Activated gamma-delta T cell (primary cell): ENCODE data around the gene TBC1D32.
"Not testable (repeated sequence)": the region's sequence is repeated elsewhere in the genome, so short reads cannot be mapped to it uniquely, and the experiment has no call there.

Source experiments
- DNase-seq: peaks from one replicate; lab custom pipeline; 2025; lab: John Stamatoyannopoulos, UW

The TBC1D32 gene

DNA sequence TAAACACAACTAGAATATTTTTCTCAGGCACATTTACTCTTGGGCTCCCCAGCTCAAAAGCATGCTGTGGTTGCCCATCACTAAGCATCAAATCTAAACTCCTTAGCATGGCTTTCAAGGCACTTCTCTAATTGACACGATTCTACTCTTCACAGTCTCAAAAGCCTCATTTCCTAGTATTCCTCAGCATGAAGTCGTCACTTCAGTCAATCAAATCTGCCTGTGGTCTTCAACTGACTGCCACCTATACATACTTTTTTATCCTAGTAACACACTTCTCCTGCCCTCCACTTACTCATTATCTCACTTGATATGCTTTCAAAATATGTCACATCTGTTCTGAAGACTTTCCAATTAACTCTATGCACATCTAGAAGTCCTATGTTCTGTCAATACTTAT is 110.3 kb downstream of the TBC1D32 start:
- no peak for DNase-seq

DNA sequence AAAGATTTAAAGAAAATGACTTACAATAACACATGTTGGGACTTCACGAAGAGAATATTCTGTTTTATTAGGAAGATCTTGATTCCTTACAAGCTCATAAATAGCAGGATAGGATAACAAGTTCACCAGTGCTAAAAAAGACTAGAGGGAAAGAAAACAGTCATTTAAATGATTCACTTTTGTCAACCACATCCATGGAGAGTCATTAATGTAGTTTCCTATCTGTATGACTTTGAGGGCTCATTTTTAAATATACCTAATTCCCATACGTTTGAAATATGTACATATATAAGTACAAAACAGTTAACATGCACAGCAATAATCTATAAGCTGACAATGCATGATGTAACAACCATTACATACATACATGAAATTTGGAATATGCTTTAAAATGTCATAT is 111.1 kb downstream of the TBC1D32 start:
- DNase-seq: no peak

DNA sequence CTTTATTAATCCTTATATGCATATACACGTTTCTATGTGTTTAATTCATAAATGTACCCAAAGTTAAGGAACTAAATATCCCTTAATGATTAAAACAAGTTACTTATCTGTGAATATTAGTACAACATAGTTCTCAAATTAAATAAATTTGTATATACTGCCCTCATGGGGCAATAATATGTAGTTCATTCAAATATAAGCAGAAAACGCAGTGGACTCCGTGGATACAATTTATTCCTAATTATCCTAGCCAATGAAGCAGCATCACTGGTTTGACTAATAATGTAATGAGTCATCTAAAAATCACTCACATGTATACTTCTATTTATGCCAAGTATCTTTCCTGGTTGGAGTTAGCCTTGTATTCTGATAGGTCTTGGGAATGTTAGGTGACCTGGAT is 111.6 kb downstream of the TBC1D32 start:
- no peak for DNase-seq

DNA sequence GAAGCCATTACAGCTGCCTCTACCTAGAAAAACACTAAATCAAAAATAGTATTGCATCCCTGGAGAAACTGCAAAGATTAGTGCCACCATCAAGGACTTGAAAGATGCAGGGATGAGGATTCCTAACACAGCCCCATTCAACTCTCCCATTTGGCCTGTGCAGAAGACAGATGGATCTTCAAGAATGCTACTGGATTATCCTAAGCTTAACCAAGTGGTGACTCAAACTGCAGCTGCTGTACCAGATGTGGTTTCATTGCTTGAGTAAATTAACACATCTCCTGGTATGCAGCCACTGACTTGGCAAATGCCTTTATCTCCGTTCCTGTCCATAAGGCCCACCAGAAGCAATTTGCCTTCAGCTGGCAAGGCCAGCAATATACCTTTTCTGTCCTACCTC is 117.4 kb downstream of the TBC1D32 start:
- no peak for DNase-seq

DNA sequence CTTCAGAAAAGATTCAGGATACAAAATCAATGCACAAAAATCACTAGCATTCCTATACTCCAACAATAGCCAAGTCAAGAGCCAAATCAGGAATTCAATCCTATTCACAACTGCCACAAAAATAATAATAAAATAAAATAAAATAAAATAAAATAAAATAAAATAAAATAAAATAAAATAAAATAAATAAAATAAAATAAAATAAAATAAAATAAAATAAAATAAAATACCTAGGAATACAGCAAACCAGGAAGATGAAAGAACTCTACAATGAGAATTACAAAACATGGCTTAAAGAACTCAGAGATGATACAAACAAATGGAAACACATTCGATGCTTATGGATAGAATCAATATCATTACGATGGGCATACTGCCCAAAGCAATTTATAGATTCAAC is 120.9 kb downstream of the TBC1D32 start:
- not testable (repeated sequence) for DNase-seq

DNA sequence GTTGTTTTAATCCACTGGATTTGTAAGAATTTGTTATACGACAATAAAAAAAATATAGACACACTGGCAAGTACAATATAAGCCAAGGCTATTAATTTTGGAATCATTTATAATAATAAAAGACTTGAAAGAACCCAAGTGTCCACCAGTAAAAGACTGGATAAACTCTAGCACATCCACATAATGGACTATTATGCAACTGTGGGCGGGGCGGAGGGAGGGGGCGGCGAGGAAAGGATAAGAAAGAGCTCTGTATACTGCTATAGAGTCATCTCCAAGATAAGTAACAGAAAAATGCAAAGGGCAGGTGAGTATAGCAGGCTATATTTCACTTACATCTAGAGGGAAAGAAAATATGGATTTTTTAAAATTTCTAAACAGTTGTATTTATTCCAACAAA is 123.3 kb downstream of the TBC1D32 start:
- DNase-seq: no peak

DNA sequence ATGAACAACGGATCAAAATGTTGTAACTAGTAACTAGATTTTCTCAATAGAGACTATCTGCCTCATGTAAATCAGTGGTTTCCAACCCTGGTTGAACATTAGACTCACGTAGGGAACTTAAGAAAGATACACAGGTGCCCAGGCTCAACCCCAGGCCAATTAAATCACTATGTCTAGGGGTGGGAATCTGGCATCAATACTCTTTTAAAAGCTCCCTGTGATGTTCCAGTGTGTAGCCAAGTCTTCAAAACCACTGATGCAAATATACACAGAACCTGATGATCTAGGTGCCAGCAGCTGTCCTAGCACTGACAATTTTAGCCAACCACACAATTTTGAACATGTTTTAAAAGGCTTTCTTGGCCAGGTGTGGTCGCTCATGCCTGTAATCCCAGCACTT is 128.7 kb downstream of the TBC1D32 start:
- DNase-seq: no peak

DNA sequence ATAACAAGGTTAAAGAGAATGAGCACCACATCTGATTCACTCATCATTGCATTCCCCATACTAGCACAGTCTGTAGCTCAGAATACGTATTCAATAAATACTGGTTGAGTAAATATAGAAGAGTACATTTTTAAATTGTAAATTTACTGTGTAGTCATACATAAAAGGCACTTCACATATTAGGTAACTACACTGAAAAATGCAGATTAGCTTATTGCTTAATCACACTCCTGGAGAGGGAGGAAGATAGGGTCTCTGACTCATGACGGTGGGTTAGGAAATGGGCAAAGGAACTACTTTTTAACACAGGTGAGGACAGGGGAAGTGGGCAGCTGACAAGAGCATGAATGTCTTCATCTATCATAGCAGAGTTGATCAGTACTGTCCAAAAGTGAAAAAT is 133.2 kb downstream of the TBC1D32 start:
- no peak for DNase-seq

DNA sequence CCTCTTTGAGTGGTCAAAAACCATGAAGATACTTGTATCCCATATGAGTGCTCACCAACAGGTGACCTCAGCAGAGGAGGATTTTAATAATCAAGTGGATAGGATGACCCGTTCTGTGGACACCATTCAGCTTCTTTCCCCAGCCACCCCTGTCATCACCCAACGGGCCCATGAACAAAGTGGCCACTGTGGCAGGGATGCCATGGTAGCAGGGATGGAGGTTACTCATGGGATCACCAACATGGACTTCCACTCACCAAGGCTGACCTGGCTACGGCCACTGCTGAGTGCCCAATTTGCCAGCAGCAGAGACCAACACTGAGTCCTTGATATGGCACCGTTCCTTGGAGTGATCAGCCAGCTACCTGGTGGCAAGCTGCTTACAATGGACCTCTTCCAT is 138.2 kb downstream of the TBC1D32 start:
- not testable (repeated sequence) for DNase-seq

DNA sequence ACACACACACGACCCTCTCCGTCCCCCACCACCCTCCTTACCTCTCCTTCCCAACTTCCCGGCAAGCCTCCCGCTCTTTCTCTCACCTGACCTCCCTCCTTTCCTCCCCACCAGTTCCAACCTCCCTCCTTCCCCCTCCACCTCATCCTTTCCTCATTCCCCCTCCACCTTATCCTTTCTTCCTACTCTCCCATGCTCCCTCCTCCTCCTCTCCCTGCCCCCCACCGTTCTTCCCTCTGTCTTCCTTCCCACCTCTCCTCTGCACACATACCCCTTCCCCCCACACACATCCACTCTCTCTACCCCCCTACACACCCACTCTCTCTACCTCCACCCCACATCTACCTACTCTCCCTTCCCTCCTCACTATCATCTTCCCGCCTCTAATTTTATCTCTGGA is 144.2 kb downstream of the TBC1D32 start:
- DNase-seq: no peak

DNA sequence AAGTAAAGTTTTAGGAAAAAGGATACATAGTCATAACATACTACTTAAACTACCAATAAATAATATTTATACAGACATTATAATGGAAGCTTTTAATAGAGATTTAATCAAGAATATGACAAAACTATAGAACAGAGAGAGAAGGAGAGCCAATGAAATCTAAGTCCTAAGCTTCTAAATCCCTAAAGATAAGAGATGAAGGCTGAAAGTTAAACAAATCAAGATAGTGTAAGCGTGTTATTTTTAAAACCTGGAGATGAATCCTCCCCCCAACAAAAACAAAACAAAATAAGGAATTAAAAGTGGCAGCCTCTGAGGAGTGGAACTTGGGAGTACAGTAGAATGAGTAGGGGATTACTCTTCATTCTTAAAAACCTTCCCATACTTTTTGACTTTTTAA is 145.9 kb downstream of the TBC1D32 start:
- no peak for DNase-seq

DNA sequence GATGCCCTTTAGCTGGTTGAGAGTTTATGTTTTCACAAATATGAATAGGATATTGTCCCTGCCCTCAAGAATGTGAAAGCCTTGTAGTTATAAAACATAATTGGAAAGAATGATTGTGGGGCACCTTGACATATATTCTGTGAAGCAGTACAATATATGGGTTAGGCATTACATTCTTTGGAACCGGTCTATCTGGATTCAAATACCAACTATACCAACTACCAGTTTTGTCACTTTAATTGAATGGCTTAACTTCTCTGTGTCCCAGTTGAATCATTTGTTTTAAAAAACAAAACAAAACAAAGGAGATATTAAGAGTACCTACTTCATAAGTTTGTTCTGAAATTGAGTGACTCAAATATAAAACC is 146.5 kb downstream of the TBC1D32 start:
- DNase-seq: no peak

DNA sequence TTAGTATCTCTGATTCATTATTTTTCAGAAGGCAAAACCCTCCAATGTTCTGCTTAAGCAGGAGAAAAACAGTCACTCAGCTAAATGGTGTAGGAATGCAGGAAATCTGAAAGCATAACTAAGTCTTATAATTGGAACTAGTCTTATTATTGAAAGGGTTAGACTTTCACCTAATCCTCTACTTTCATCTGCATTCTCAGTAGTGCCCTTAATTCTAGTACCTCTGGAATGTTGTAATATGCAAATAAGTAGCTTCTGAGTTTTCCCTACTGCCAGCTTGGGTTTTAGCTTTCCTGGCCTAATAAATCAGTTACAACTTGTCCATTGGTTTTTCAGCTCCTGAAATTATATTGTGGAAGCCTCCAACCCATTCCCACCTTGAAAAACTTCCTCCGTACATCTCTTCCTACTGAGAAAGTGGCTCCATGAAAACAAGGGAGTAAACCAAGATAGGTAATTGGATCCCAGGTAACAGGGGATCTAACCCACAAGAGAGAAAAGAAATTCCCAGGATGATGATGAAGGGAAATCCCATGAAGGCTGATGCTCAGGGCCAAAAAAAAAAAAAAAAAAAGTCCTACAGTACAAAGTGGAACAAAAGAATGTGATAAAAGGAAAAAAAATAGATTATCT is 147.0 kb downstream of the TBC1D32 start:
- DNase-seq: no peak

DNA sequence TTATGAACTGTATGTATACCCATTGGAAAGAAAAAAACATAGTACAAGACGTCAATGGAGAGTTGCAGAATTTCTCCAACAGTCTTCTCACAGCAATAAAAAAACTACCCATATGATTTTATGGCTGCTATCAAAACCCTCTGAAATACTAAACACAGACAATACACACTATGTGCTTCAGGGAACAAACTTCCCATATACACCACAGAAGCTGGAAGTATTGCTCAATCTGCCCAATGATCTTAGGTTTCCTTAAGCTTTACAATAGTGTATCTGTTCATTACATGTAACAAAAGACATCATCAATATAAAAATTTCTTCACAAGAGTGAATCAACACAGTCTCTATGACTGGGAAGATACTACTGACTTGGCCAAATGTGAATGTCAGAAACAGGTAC is 150.5 kb downstream of the TBC1D32 start:
- DNase-seq: no peak

DNA sequence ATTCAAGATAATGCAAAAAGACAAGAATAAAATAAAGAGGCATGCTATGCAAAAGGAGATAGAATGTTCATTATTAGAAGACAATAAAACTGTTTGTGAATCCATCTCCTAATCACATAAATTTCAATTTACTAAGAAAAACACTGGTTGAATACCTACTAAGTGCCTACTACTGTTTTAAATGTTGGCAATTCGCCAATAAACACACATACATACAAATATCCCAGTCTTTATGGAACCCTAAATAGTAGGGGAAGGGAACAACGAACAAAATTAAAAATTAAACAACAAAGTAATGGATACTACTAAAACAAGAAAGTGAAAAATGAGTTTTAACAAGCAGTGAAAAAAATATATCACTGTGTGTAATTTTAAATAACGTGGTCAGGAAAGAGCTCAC is 158.5 kb downstream of the TBC1D32 start:
- no peak for DNase-seq

DNA sequence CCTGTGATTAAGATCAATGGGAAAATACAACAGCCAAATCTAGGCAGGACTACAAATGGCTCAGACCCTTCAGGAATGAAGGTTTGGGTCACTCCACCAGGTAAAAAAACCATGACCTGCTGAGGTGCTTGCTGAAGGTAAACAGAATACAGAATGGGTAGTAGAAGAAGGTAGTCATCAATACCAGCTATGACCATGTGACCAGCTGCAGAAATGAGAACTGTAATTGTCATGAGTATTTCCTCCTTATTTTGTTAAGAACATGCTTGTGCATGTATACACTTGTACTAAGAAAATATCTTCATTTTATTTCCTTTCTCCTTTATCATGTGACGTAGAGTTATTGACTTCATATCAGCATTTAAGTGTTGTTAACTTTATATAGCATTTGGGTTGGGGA is 161.8 kb downstream of the TBC1D32 start:
- not testable (repeated sequence) for DNase-seq

DNA sequence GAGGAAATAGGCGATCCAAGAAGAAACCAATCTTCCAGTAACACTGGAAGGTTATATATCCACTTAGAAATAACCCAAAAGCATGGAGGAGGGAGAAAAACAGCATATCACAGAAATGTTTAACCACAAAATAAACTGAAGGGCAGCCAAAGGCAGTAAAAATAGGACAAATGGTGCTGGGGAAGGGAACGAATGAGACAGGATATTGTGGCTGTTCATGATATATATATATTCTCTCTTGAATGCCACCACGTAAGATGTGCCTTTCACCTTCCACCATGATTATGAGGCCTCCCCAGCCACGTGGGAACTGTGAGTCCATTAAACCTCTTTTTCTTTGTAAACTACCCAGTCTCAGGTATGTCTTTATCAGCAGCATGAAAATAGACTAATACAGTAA is 162.4 kb downstream of the TBC1D32 start:
- DNase-seq: no peak

DNA sequence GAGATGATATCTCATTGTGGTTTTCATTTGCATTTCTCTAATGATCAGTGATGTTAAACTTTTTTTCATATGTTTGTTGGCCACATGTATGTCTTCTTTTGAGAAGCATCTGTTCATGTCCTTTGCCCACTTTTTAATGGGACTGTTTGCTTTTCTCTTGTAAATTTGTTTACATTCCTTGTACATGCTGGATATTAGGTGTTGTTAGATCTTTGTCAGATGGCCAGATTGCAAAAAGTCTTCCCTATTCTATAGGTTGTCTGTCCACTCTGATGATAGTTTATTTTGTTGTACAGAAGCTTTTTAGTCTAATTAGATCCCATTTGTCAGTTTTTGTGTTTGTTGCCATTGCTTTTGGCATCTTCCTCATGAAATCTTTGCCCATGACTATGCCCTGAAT is 172.4 kb downstream of the TBC1D32 start:
- DNase-seq: no peak

DNA sequence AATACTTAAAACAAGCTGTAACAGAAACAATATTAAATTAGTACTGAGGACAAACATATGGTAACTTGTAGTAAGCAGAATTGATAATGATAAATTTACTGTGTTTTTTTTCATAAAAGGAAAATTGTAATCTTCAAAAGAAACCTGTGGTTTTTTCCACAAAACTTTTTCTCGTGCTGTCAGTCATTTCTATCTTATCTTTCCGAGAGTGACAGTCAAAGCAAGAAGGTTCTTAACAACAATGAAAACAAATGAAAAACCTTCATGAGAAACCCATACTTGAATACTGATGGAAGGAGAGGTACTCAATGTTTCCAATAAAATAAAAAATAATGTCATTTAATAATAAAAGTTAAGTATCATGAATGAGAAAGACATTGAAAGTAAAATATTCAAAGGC is 174.0 kb downstream of the TBC1D32 start:
- no peak for DNase-seq

DNA sequence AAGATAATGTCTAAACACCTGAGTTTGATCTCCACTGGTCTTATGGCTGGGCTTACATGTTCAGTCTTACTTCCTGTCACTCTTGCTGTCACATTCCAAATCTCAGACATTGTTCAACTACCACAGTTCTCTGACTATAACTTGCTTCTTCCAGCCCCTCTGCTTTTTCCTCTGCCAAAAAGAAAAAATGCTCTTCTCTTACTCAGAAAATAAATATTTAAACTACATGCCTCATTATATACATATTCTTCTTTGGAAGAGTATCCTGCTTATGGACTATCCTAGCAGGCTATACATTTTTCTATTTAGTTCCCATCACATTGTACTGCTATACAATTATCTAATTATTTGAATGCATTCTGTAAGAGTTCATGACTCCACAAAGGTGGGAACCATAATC is 175.4 kb downstream of the TBC1D32 start:
- no peak for DNase-seq

DNA sequence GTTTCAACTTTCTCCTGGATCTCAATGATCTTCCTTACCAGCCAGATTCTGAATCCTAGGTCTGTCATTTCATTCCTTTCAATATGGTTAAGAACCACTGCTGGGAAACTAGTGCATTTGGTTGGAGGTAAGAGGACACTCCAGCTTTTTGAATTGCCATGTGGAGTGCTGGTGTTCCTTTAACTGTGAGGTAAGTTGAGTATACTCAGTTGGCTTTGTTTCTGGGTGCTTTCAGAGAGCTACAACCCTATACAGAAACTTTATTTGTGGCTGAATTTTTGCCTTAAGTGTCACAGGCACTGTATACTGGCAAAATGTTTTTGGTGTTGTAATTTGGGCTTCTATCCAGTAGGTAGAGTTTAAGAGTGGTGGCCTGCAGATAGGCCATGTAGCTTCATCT is 175.8 kb downstream of the TBC1D32 start:
- no peak for DNase-seq

DNA sequence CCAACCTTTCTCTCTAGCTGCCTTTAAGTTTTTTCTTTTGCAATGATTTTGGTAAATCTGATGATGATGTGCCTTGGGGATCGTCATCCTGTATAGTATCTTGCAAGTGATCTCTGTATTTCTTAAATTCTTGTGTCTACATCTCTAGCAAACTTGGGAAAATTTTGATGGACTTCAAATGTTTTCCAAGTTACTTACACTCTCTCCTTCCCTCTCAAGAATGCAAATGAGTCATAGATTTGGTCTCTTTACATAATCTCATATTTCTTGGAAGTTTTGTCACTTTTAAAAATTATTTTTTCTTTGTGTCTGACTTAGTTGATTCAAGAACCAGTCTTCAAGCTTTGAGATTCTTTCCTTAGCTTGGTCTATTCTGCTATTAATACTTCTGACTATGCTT is 176.4 kb downstream of the TBC1D32 start:
- no peak for DNase-seq

DNA sequence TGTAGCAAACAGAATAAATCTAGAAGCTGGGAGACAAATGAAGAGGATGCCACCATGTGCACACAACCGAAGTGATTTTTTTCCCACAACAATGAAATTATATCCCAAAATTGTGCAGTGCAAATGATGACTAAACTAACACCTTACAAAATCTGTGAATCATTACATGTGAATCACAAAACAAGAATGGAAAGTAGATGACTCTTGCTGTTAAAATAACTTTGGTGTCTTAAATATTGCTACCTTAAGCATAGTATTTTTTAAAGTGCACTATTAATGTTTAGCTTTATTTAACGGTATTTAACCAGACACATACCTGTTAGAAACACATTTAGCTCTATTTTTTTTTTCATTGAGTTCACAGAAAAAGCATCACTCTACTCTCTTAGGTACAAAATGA is 190.8 kb downstream of the TBC1D32 start:
- no peak for DNase-seq

DNA sequence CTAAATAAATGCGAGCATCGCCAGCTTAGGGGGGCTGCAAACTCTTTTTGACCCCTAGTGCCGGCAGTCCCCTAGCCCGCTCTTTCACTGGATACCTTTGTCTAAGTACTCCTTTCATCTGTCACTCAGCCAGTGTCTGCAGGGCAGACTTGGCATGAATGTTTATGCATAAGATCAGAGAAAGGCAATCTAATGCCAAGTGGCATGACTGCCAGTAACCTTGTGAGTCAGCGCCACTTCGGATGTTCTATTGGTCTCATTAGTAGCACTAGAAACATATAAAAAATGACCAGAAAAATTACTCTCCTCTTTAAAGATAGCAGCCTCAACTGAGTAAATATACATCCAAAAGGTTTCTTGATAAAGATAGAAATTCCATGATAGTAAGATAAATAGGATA is 192.2 kb downstream of the TBC1D32 start:
- no peak for DNase-seq

DNA sequence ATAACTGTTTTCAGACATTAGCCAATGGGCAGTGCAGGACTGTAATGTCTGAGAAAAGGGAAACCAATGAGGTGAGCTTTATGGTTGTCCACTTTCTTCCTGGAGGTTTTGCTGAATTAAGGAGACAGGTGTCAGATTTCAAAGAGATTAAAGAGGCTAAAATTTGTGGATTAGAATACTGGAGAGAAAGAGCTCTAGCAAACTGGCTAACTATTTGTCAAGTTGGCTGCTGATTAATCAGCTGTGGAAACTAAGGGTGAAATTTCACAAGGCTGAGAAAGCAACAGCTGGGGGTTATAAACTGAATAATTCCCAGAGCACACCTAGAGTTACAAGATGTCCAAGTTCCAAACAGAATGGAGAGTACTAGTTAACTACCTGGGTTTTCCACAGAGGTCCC is 198.9 kb downstream of the TBC1D32 start:
- DNase-seq: no peak
